GM12801 (cell line): ENCODE data around the gene USP48.

Experiments
- CTCF ChIP-seq: IDR thresholded peaks from one replicate; pipeline ENCODE4 v1.5.1; 2011; ENCODE audit warnings: control low read depth; ENCODE audit not compliant: insufficient read length; ENCODE audit errors: extremely low read depth

Gene USP48

GRCh38 chr1:21762022-21762404 is 20.9 kb downstream of the USP48 start:
- no peak for TF ChIP-seq CTCF

GRCh38 chr1:21761052-21761451 is 21.9 kb downstream of the USP48 start:
- TF ChIP-seq CTCF, result no peak

GRCh38 chr1:21759818-21760217 is 23.1 kb downstream of the USP48 start:
- no peak for TF ChIP-seq CTCF

- no peak for TF ChIP-seq CTCF
Measured at GRCh38 chr1:21759182-21759581, 23.8 kb downstream of the USP48 start.

- no peak for TF ChIP-seq CTCF
Measured at GRCh38 chr1:21758614-21759013, 24.3 kb downstream of the USP48 start.

- no peak for TF ChIP-seq CTCF
Measured at GRCh38 chr1:21756393-21757089, 26.4 kb downstream of the USP48 start.

- TF ChIP-seq CTCF, result no peak
Measured at GRCh38 chr1:21755067-21755466, 27.9 kb downstream of the USP48 start.
